RWPE1 (cell line): ENCODE measurements around the gene FAM156B.
"Not testable (repeated sequence)": the region's sequence is repeated elsewhere in the genome, so short reads cannot be mapped to it uniquely, and the experiment has no call there.

Experiments used
- CTCF ChIA-PET: fragments of 350-600 bp; sonication (Branson Sonifier 250); formaldehyde crosslinking; extraction: SDS; loops from one replicate; lab custom pipeline; 2021; lab: Yijun Ruan, JAX
- POLR2A ChIA-PET: fragments of 400-600 bp; formaldehyde crosslinking; extraction: SDS; loops from one replicate; lab custom pipeline; 2020; ENCODE audit warnings: antibody characterized with exemption; ENCODE audit not compliant: low non-redundant PET; lab: Yijun Ruan, JAX
- DNase-seq: peaks from one replicate; pipeline ENCODE4 v3.0.0; 2012; ENCODE audit warnings: low spot score
- H3K27ac ChIP-seq: fragments of 450-650 bp; 2 replicates; pipeline ENCODE4 v1.5.1; 2017
- CTCF ChIP-seq: fragments of 450-650 bp; conservative IDR thresholded peaks from 2 replicates; pipeline ENCODE4 v1.5.1; 2017; ENCODE audit warnings: low read depth, mild to moderate bottlenecking

The FAM156B gene

GRCh38 chrX:52874661-52875060, 22.5 kb upstream of the FAM156B start:
- ChIA-PET CTCF (no interaction called here), POLR2A (no interaction called here)
- no peak overlapping the region for H3K27ac ChIP-seq
- no peak for TF ChIP-seq CTCF
- no peak for DNase-seq

GRCh38 chrX:52875436-52875835, 21.7 kb upstream of the FAM156B start:
- H3K27ac ChIP-seq, CTCF ChIA-PET, DNase-seq, POLR2A ChIA-PET: not testable (repeated sequence)

GRCh38 chrX:52876386-52876785, 20.7 kb upstream of the FAM156B start:
- H3K27ac ChIP-seq, CTCF ChIA-PET, DNase-seq, POLR2A ChIA-PET: not testable (repeated sequence)

GRCh38 chrX:52887459-52887858, 9.7 kb upstream of the FAM156B start:
- POLR2A ChIA-PET, CTCF ChIA-PET, DNase-seq, H3K27ac ChIP-seq: not testable (repeated sequence)

- DNase-seq, CTCF ChIA-PET, H3K27ac ChIP-seq, POLR2A ChIA-PET: not testable (repeated sequence)
Measured at GRCh38 chrX:52888090-52888489, 9.0 kb upstream of the FAM156B start.

- DNase-seq, CTCF ChIA-PET, POLR2A ChIA-PET, H3K27ac ChIP-seq: not testable (repeated sequence)
Measured at GRCh38 chrX:52896438-52896837, 692 bp upstream of the FAM156B start.

- POLR2A ChIA-PET, DNase-seq, CTCF ChIA-PET, H3K27ac ChIP-seq: not testable (repeated sequence)
Measured at GRCh38 chrX:52905531-52905930, 8.4 kb downstream of the FAM156B start.

- H3K27ac ChIP-seq, DNase-seq, POLR2A ChIA-PET, CTCF ChIA-PET: not testable (repeated sequence)
Measured at GRCh38 chrX:52906072-52906471, 8.9 kb downstream of the FAM156B start.

- DNase-seq, H3K27ac ChIP-seq, POLR2A ChIA-PET, CTCF ChIA-PET: not testable (repeated sequence)
Measured at GRCh38 chrX:52907137-52907536, 10.0 kb downstream of the FAM156B start.

- POLR2A ChIA-PET, CTCF ChIA-PET: not testable (repeated sequence)
Measured at GRCh38 chrX:52907900-52908299, 10.8 kb downstream of the FAM156B start.

GRCh38 chrX:52909313-52909969, 12.3 kb downstream of the FAM156B start:
- CTCF ChIA-PET, DNase-seq, H3K27ac ChIP-seq, POLR2A ChIA-PET: not testable (repeated sequence)

More at GRCh38 chrX:52907900-52908299, 10.8 kb downstream of the FAM156B start:
- DNase-seq, H3K27ac ChIP-seq: not testable (repeated sequence)

GRCh38 chrX:52913681-52914080, 16.6 kb downstream of the FAM156B start:
- CTCF ChIA-PET, DNase-seq, H3K27ac ChIP-seq, POLR2A ChIA-PET: not testable (repeated sequence)

- H3K27ac ChIP-seq, DNase-seq, CTCF ChIA-PET, POLR2A ChIA-PET: not testable (repeated sequence)
Measured at GRCh38 chrX:52914704-52915103, 17.6 kb downstream of the FAM156B start.
